D721Med (cell line): Measurements from ENCODE around the gene DNAJC11.

Source experiments
- DNase-seq: peaks from one replicate; pipeline ENCODE4 v3.0.0; 2011; ENCODE audit warnings: low spot score; ENCODE audit not compliant: insufficient read length
- FAIRE-seq: peaks from 2 replicates; lab custom pipeline; 2011; peaks lifted over from hg19 to GRCh38; lab: Jason Lieb, UNC
- CTCF ChIP-seq: IDR thresholded peaks from 2 replicates; pipeline ENCODE4 v1.5.1; 2012; ENCODE audit warnings: mild to moderate bottlenecking, control low read depth; ENCODE audit not compliant: insufficient read depth; ENCODE audit errors: missing control alignments

Gene DNAJC11

GRCh38 chr1:6599141-6599975 is 102.3 kb downstream of the DNAJC11 start:
- no peak for TF ChIP-seq CTCF
- DNase-seq: no peak
- no peak for FAIRE-seq

- no peak for FAIRE-seq
These were observed 103.9 kb downstream of the DNAJC11 start for GRCh38 chr1:6597777-6598131.

GRCh38 chr1:6596886-6597776 is 104.5 kb downstream of the DNAJC11 start:
- FAIRE-seq: no peak
- no peak for TF ChIP-seq CTCF

More at GRCh38 chr1:6597777-6598131, 103.9 kb downstream of the DNAJC11 start:
- no peak for DNase-seq
- no peak for TF ChIP-seq CTCF

GRCh38 chr1:6596351-6596750 is 105.3 kb downstream of the DNAJC11 start:
- DNase-seq: no peak
- FAIRE-seq: no peak
- no peak for TF ChIP-seq CTCF

More at GRCh38 chr1:6596886-6597776, 104.5 kb downstream of the DNAJC11 start:
- DNase-seq: no peak

- FAIRE-seq (no peak), DNase-seq (no peak)
- TF ChIP-seq CTCF: no peak
These were observed 106.5 kb downstream of the DNAJC11 start for GRCh38 chr1:6594977-6595740.

- DNase-seq (no peak), FAIRE-seq (no peak)
- TF ChIP-seq CTCF: no peak
These were observed 107.8 kb downstream of the DNAJC11 start for GRCh38 chr1:6593810-6594209.
